Measurements from ENCODE around the gene EPHB1.
"Not testable (repeated sequence)": the region's sequence is repeated elsewhere in the genome, so short reads cannot be mapped to it uniquely, and the experiment has no call there.

EPHB1 gene

GRCh38 chr3:135047061-135047460, 252.0 kb downstream of the EPHB1 start:
- no peak overlapping the region for H3K4me3 ChIP-seq (ENCODE audit: low read length)
- no peak for TF ChIP-seq ZNF274 (IDR thresholded peaks at IDR 0.05; ENCODE audit: low read depth, low read length)

- no peak for TF ChIP-seq ZNF274 (IDR thresholded peaks at IDR 0.05; ENCODE audit: low read depth, low read length)
These were observed 255.5 kb downstream of the EPHB1 start for GRCh38 chr3:135050536-135050935.

GRCh38 chr3:135051409-135051973, 256.4 kb downstream of the EPHB1 start:
- no peak for TF ChIP-seq ZNF274 (IDR thresholded peaks at IDR 0.05; ENCODE audit: low read depth, low read length)
- no peak overlapping the region for H3K4me3 ChIP-seq (ENCODE audit: low read length)

More at GRCh38 chr3:135050536-135050935, 255.5 kb downstream of the EPHB1 start:
- no peak overlapping the region for H3K4me3 ChIP-seq (ENCODE audit: low read length)

GRCh38 chr3:135055449-135055848, 260.4 kb downstream of the EPHB1 start:
- no peak for TF ChIP-seq ZNF274 (IDR thresholded peaks at IDR 0.05; ENCODE audit: low read depth, low read length)
- no peak overlapping the region for H3K4me3 ChIP-seq (ENCODE audit: low read length)

- H3K4me3 ChIP-seq (ENCODE audit: low read length), result no peak overlapping the region
- no peak for TF ChIP-seq ZNF274 (IDR thresholded peaks at IDR 0.05; ENCODE audit: low read depth, low read length)
These were observed 261.1 kb downstream of the EPHB1 start for GRCh38 chr3:135056084-135056730.

GRCh38 chr3:135056733-135057310, 261.8 kb downstream of the EPHB1 start:
- H3K4me3 ChIP-seq (ENCODE audit: low read length), result no peak overlapping the region
- no peak for TF ChIP-seq ZNF274 (IDR thresholded peaks at IDR 0.05; ENCODE audit: low read depth, low read length)

GRCh38 chr3:135057996-135058395, 262.9 kb downstream of the EPHB1 start:
- TF ChIP-seq ZNF274 (IDR thresholded peaks at IDR 0.05; ENCODE audit: low read depth, low read length), result no peak

GRCh38 chr3:135059580-135059979, 264.5 kb downstream of the EPHB1 start:
- no peak overlapping the region for H3K4me3 ChIP-seq (ENCODE audit: low read length)
- no peak for TF ChIP-seq ZNF274 (IDR thresholded peaks at IDR 0.05; ENCODE audit: low read depth, low read length)

More at GRCh38 chr3:135057996-135058395, 262.9 kb downstream of the EPHB1 start:
- no peak overlapping the region for H3K4me3 ChIP-seq (ENCODE audit: low read length)

- not testable (repeated sequence) for H3K4me3 ChIP-seq (ENCODE audit: low read length)
These were observed 272.0 kb downstream of the EPHB1 start for GRCh38 chr3:135066844-135067727.

- no peak overlapping the region for H3K4me3 ChIP-seq (ENCODE audit: low read length)
- no peak for TF ChIP-seq ZNF274 (IDR thresholded peaks at IDR 0.05; ENCODE audit: low read depth, low read length)
These were observed 273.0 kb downstream of the EPHB1 start for GRCh38 chr3:135068011-135068410.

- no peak overlapping the region for H3K4me3 ChIP-seq (ENCODE audit: low read length)
- TF ChIP-seq ZNF274 (IDR thresholded peaks at IDR 0.05; ENCODE audit: low read depth, low read length), result no peak
These were observed 274.3 kb downstream of the EPHB1 start for GRCh38 chr3:135069406-135069805.

GRCh38 chr3:135071483-135071882, 276.4 kb downstream of the EPHB1 start:
- TF ChIP-seq ZNF274 (IDR thresholded peaks at IDR 0.05; ENCODE audit: low read depth, low read length), result no peak
- no peak overlapping the region for H3K4me3 ChIP-seq (ENCODE audit: low read length)

GRCh38 chr3:135072431-135072830, 277.4 kb downstream of the EPHB1 start:
- H3K4me3 ChIP-seq (ENCODE audit: low read length), result no peak overlapping the region
- no peak for TF ChIP-seq ZNF274 (IDR thresholded peaks at IDR 0.05; ENCODE audit: low read depth, low read length)

- TF ChIP-seq ZNF274 (IDR thresholded peaks at IDR 0.05; ENCODE audit: low read depth, low read length), result no peak
- H3K4me3 ChIP-seq (ENCODE audit: low read length), result no peak overlapping the region
These were observed 280.1 kb downstream of the EPHB1 start for GRCh38 chr3:135075157-135075556.
